ENCODE data around the gene SPIB. TPM values are rescaled to one million over a fixed set of nuclear protein-coding genes. Genes with fewer than 3 reads are reported as not detected.

SPIB gene
- total and polyA plus RNA-seq, 2 of the 4 experiments (the other 2 are of a cell fraction): not detected

DNA sequence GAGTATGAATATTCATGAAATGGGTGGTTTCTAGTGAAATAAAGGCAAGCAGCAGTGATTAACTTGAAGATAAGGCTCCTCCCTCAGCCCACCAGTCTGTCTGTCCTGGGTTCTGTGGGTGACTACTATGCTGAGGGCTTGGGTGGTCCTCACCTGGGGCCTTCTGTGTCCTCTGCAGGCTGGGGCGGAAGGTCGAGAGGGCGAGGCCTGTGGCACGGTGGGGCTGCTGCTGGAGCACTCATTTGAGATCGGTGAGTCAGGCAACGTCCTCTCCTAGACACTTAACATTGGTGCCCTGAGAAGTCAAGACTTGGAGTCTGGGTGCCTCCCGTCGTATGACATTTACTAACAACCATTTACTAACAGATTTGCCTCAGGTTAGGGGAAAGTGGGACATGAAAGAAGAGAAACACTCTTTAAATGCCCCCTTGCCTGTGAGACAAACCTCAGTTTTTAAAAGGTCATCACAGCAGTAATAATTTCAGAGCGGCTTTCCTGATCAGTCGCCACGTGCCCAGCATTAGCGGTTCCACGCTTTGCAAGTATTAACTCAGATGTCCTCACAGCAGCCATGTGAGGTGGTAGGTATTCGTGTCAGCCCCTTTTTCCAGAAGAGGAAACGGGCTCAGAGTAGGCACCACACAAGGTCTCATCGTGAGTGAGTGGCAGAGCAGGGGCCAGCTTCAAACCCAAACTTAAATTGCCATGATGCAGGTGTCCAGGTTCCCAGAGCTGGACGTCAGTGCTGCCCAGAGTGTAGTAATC, 59.2 kb downstream of the SPIB start:
- Histone ChIP-seq H3K18ac (ENCODE audit: low read depth, low read length) (no peak overlapping the region), H2AFZ (replicated peaks; ENCODE audit: low read length, poor library complexity) (peak overlapping the region; percentile 7), H4K5ac (ENCODE audit: low read depth, low read length) (no peak overlapping the region), H3K4me3 (ENCODE audit: insufficient read depth, low read depth, low read length) (no peak overlapping the region), H3K27me3 (ENCODE audit: control insufficient read depth, insufficient read depth, low read length) (no peaks in the 10 kb centered on the region), H3K9ac (ENCODE audit: low read depth, low read length) (0 out of 2 replicates have a peak overlapping the region, but pooled peaks have one; percentile 11), H2AK9ac (replicated peaks; ENCODE audit: low read depth, low read length, poor library complexity) (peak overlapping the region; percentile 39), H2BK120ac (ENCODE audit: low read depth, low read length) (no peak overlapping the region), H3K4ac (ENCODE audit: low read depth, low read length) (no peak overlapping the region), H3K4me1 (ENCODE audit: control insufficient read depth, insufficient read depth, low read length) (0 out of 2 replicates have a peak, but pooled peaks cover 2% of the 10 kb centered on the region), H4K91ac (ENCODE audit: insufficient read depth, low read depth, low read length) (no peak overlapping the region), H4K20me1 (ENCODE audit: insufficient read depth, low read length) (peaks cover 12% of the 10 kb centered on the region), H2BK15ac (ENCODE audit: low read depth, low read length) (no peak overlapping the region), H3K14ac (replicated peaks; ENCODE audit: low read depth, low read length) (no peak overlapping the region), H3K4me2 (ENCODE audit: low read depth, low read length) (no peak overlapping the region; the same call in 1 of the 2 replicates), H2BK5ac (ENCODE audit: low read depth, low read length, poor library complexity, severe bottlenecking) (no peak overlapping the region), H3K9me3 (ENCODE audit: control insufficient read depth, insufficient read depth, low read length) (no peaks in the 10 kb centered on the region), H2AK5ac (ENCODE audit: low read depth, low read length) (no peak overlapping the region), H3K56ac (ENCODE audit: extremely low read depth, insufficient read depth, low read length) (no peak overlapping the region), H4K8ac (ENCODE audit: low read depth in 2 of 2, low read length in 2 of 2) (no peak overlapping the region), H3K27ac (ENCODE audit: insufficient read depth, low read length) (no peak overlapping the region), H3K36me3 (ENCODE audit: control insufficient read depth, insufficient read depth, low read length) (peaks cover 21% of the 10 kb centered on the region), H3K23ac (ENCODE audit: low read depth, low read length) (no peak overlapping the region), H3K79me1 (ENCODE audit: low read depth in 1 of 2, low read length in 2 of 2) (peaks cover 16 to 27% of the 10 kb centered on the region in 2 experiments), H2BK20ac (ENCODE audit: low read depth, low read length) (no peak overlapping the region), H3K9me1 (ENCODE audit: insufficient read depth, low read length) (peaks cover 5% of the 10 kb centered on the region; the same call in 1 of the 2 replicates)
- intact Hi-C loops (cut with micrococcal nuclease): loop anchor here (2.0 to 5.0 kb wide), 2 partner anchors 33 to 111 kb away; partner anchors contain the start of genes JOSD2 and NAPSA
- dilution Hi-C loops (cut with HindIII; ENCODE audit: low sequenced_read_pairs, unreplicated experiment): no loop called here
- BruUV-seq (replicated peaks): no TSS peak
- POLR2A ChIA-PET (ENCODE audit: unreplicated experiment): no interaction called here
- CTCF ChIA-PET: no interaction called here
- WGBS, 2 experiments (ENCODE audit: extremely low coverage in 2 of 2, insufficient read length in 1 of 2): 89% methylated on average over 3 of the region's 17 CpGs; no CpG with 5 or more reads in 1 of the 2 experiments
- in situ Hi-C loops (cut with MboI; ENCODE audit: low sequenced_read_pairs): no loop called here
- no peak for DNase-seq
- ATAC-seq (ENCODE audit: low read depth): no peak
- no peak for TF ChIP-seq SMC3 (IDR thresholded peaks at IDR 0.05; ENCODE audit: low read depth, low read length)
- no peak for TF ChIP-seq MAZ (IDR thresholded peaks at IDR 0.05; ENCODE audit: borderline replicate concordance, low read depth, low read length)
- TF ChIP-seq RCOR1 (IDR thresholded peaks at IDR 0.05; ENCODE audit: insufficient replicate concordance, low read length): no peak
- TF ChIP-seq BHLHE40 (IDR thresholded peaks at IDR 0.05; ENCODE audit: low read depth, low read length): no peak
- TF ChIP-seq MXI1 (IDR thresholded peaks at IDR 0.05; ENCODE audit: borderline replicate concordance, low read depth, low read length): no peak
- TF ChIP-seq, protein P1, sequence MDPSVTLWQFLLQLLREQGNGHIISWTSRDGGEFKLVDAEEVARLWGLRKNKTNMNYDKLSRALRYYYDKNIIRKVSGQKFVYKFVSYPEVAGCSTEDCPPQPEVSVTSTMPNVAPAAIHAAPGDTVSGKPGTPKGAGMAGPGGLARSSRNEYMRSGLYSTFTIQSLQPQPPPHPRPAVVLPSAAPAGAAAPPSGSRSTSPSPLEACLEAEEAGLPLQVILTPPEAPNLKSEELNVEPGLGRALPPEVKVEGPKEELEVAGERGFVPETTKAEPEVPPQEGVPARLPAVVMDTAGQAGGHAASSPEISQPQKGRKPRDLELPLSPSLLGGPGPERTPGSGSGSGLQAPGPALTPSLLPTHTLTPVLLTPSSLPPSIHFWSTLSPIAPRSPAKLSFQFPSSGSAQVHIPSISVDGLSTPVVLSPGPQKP (IDR thresholded peaks at IDR 0.05; ENCODE audit: borderline replicate concordance, low read depth, low read length): no peak
- no peak for TF ChIP-seq POLR2A (IDR thresholded peaks at IDR 0.05; ENCODE audit: low read depth, low read length)
- TF ChIP-seq, protein P2, sequence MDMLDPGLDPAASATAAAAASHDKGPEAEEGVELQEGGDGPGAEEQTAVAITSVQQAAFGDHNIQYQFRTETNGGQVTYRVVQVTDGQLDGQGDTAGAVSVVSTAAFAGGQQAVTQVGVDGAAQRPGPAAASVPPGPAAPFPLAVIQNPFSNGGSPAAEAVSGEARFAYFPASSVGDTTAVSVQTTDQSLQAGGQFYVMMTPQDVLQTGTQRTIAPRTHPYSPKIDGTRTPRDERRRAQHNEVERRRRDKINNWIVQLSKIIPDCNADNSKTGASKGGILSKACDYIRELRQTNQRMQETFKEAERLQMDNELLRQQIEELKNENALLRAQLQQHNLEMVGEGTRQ (IDR thresholded peaks at IDR 0.05; ENCODE audit: low read depth, low read length): no peak
- TF ChIP-seq, protein P3, sequence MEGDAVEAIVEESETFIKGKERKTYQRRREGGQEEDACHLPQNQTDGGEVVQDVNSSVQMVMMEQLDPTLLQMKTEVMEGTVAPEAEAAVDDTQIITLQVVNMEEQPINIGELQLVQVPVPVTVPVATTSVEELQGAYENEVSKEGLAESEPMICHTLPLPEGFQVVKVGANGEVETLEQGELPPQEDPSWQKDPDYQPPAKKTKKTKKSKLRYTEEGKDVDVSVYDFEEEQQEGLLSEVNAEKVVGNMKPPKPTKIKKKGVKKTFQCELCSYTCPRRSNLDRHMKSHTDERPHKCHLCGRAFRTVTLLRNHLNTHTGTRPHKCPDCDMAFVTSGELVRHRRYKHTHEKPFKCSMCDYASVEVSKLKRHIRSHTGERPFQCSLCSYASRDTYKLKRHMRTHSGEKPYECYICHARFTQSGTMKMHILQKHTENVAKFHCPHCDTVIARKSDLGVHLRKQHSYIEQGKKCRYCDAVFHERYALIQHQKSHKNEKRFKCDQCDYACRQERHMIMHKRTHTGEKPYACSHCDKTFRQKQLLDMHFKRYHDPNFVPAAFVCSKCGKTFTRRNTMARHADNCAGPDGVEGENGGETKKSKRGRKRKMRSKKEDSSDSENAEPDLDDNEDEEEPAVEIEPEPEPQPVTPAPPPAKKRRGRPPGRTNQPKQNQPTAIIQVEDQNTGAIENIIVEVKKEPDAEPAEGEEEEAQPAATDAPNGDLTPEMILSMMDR (conservative IDR thresholded peaks at IDR 0.05; ENCODE audit: low read depth, low read length): no peak
- TF ChIP-seq RFX5 (IDR thresholded peaks at IDR 0.05; ENCODE audit: low read depth, low read length): no peak
- no peak for TF ChIP-seq MAFK (IDR thresholded peaks at IDR 0.05; ENCODE audit: low read depth, low read length)
- TF ChIP-seq RAD21 (IDR thresholded peaks at IDR 0.05; ENCODE audit: low read length): no peak
- TF ChIP-seq NFE2L2 (IDR thresholded peaks at IDR 0.05; ENCODE audit: low read depth, low read length): no peak
- no peak for TF ChIP-seq CEBPB (IDR thresholded peaks at IDR 0.05; ENCODE audit: low read depth, low read length)
- TF ChIP-seq CHD1 (IDR thresholded peaks at IDR 0.05; ENCODE audit: low read depth, low read length): no peak
